ENCODE results near the gene SENP6.
"Not testable (repeated sequence)": the region's sequence is repeated elsewhere in the genome, so short reads cannot be mapped to it uniquely, and the experiment has no call there.

Gene SENP6

DNA sequence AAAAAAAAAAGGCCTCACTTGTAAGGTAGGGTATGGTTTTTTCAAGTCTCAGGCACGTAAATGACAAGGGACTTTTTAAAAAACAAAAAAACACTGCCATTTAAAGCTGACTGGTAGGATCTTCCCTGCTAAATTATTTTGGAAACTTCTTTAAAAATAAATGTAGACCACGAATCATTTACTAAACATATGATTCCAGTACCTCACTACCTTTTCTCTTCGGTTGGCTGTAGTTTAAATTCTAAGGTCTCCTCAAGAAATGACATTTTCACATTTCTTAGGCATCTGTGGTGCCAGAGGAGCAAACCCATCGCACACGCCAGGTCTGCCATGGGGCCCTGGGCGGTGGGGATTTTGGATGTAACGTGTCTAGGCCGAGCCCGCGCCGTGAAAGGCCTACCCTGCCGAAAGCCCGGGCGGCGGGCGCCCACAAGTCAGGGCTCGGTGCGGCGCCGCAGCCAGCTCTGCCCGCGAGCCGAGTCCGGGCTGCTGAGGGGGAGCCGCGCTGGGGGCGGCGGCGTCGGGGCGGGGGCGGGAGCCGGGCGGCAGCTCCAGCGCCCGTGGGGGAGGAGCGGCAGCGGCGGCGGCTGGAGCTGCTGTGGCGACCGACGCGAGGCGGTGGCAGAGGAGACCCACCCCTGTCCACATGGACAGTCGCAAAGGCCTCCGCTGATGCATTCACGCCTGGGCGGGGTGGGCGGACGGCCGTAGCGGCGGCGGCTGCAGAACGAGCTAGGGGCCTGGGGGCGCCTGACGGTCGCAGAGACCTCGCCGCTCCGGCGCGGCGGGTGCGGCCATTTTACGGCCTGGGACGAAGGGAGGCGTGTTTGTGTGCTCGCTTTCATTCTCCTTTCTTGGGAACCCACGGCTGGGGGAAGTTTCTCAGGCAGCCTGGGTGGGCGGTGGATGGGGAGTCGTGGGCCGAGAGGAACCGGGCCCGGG is at the start of gene SENP6:
SENP6 (plus strand) TSS at position 577 of the 942 bp plus-strand sequence. CDS start 645 bp downstream, outside the sequence.
- peak within 1 kb of the TSS; percentile 97 for H3K27ac ChIP-seq
- no peak for TF ChIP-seq CTCF (conservative IDR thresholded peaks at IDR 0.05)

DNA sequence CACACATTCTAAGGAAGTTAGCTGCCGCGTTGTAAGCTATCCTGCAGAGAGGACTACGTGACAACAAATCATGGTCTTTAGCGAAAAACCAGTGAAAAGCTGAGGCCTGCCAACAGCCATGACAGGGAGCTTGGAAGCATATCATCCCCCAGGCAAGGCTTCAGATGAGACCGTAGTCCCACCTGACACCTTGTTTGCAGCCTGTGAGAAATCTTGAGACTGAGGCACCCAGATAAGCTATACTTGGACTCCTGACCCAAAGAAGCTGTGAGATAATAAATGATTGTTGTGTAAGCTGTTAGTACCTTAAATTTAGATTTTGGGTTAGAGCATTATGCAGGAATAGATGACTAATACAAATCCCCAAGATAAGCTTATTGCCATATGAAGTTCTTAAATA is 45.4 kb upstream of the SENP6 start:
- no peak for TF ChIP-seq CTCF (conservative IDR thresholded peaks at IDR 0.05)
- H3K27ac ChIP-seq, result no peak overlapping the region

DNA sequence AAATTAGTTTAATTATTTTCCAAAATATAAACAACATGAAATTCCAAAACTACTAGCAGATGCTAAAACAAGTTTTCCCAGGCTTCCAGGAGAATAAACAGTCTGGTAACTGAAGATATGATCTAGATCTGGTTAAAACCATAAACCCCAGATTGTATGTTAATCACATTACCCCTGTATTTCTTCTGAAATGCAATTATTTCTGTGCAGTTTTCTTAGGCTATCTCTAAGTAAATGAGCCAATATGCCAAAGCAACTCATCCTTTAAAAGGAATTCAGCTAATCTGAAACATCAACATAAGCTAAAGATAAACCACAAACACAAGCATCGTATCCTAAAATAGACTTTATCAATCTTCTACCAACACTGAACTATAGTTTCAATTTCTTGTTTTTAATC is 44.6 kb upstream of the SENP6 start:
- H3K27ac ChIP-seq, result no peak overlapping the region
- no peak for TF ChIP-seq CTCF (conservative IDR thresholded peaks at IDR 0.05)

DNA sequence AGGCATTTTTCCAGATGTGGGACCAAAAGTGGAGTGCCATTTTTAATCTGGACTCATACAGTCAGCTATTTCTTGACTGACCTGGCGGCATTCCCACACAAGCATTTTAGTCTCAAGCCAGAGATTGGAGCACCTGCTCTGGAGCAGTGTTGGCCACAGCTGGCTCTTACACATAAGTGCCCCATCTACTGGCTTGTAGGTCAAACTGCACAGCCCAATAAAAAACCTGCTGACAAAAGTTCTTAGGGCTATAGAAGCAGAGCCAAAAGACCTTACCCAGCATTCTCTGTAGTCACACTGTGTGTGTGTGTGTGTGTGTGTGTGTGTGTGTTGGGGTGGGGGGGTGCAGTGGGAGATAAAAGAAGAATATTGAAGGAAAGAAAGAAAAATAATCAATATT is 38.6 kb upstream of the SENP6 start:
- no peak overlapping the region for H3K27ac ChIP-seq
- TF ChIP-seq CTCF (conservative IDR thresholded peaks at IDR 0.05), result peak; percentile 39

DNA sequence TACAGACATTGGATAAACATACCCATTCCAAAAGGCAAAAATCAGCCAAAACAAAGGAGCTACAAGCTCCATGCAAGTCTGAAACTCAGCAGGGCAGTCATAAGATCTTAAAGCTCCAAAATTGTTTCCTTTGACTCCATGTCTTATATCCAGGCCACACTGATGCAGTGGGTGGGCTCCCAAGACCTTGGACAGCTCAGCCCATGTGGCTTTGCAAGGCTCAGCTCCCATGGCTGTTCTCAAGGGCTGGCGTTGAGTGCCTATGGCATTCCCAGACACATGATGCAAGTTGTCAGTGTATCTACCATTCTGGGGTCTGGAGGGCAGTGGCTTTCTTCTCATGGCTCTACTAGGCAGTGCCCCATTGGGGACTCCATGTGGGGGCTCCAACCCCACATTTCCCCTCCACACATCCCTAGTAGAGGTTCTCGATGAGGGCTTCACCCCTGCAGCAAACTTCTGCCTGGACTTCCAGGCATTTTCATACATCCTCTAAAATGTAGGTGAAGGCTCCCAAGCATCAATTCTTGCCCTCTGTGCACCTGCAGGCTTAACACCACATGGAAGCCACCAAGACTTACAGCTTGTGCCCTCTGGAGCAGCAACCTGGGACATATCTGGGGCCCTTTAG is 35.4 kb upstream of the SENP6 start:
- no peak for TF ChIP-seq CTCF (conservative IDR thresholded peaks at IDR 0.05)

DNA sequence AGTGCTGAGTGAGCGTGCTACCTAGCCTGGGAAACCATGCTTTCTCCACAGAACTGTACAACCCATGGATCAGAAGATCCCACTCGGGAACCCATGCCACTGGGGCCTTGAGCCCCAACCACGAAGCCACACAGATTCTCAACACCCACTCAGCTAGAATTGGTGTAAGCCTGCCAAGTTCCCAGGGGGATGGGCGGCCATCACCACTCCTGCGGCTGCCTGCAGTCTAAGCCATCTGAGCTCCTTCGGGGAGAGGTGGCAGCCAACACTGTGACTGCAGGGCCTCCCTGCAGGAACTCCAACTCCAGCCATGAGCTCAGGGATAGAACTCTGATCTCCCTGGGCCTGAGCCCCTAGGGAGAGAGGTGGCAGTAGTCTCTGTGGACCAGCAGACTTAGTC is 33.6 kb upstream of the SENP6 start:
- TF ChIP-seq CTCF (conservative IDR thresholded peaks at IDR 0.05), result no peak
- H3K27ac ChIP-seq, result no peak overlapping the region

More for the DNA sequence above, 35.4 kb upstream of the SENP6 start:
- no peak overlapping the region for H3K27ac ChIP-seq

GRCh38 chr6:75568965-75569364 is 32.7 kb upstream of the SENP6 start:
- TF ChIP-seq CTCF (conservative IDR thresholded peaks at IDR 0.05), result no peak

DNA sequence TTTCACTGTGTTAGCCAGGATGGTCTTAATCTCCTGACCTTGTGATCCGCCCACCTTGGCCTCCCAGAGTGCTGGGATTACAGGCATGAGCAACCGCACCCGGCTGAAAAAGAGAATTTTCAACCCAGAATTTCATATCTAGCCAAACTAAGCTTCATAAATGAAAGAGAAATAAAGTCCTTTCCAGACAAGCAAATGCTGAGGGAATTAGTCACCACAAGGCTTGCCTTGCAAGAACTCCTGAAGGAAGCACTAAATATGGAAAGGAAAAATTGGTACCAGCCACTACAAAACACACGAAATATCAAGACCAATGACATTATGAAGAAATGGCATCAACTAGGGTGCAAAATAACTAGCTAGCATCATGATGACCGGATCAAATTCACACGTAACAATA is 31.0 kb upstream of the SENP6 start:
- not testable (repeated sequence) for H3K27ac ChIP-seq

More at GRCh38 chr6:75568965-75569364, 32.7 kb upstream of the SENP6 start:
- H3K27ac ChIP-seq, result no peak overlapping the region

All from VCaP (cell line).